ENCODE data around the gene HEXA. TPM values are rescaled to one million over a fixed set of nuclear protein-coding genes. Genes with fewer than 3 reads are reported as not detected.

HEXA gene
- total and polyA plus RNA-seq, 2 of the 8 experiments (the other 6 are each of a cell fraction or from before 2014, with no cell fraction given): 52.5 to 73.7 TPM

- H3K9me3 ChIP-seq (ENCODE audit: insufficient read depth in 2 of 2, low read depth in 1 of 2, low read length in 1 of 2): no peaks in the 10 kb centered on the region
- H3K79me1 ChIP-seq (ENCODE audit: low read depth, low read length): no peaks in the 10 kb centered on the region
- H3K4me3 ChIP-seq (ENCODE audit: extremely low read depth in 1 of 4, insufficient read depth in 2 of 4, low read depth in 3 of 4, low read length in 4 of 4): no peak overlapping the region
- no peak overlapping the region for H3K56ac ChIP-seq (replicated peaks; ENCODE audit: insufficient read length, low read depth, low read length)
- no peak overlapping the region for H3K9ac ChIP-seq (replicated peaks in 1 of 4; ENCODE audit: extremely low read depth in 1 of 4, low read depth in 3 of 4, low read length in 3 of 4)
- 91% methylated on average over 2 of the region's 2 CpGs; no CpG with 5 or more reads in 1 of the 2 experiments for WGBS, 2 experiments (ENCODE audit: extremely low coverage in 1 of 2, insufficient coverage in 1 of 2, insufficient read length in 1 of 2, insufficient replicate concordance in 2 of 2, low coverage in 1 of 2, low lambda C conversion rate in 2 of 2, missing lambda C conversion rate in 1 of 2)
- H3K23me2 ChIP-seq (ENCODE audit: low read depth, low read length): no peaks in the 10 kb centered on the region
- H3K18ac ChIP-seq (ENCODE audit: extremely low read depth, low read length): no peak overlapping the region
- no peak overlapping the region for H2BK15ac ChIP-seq (ENCODE audit: low read length)
- H2BK20ac ChIP-seq (ENCODE audit: low read length): no peak overlapping the region
- peaks cover 0 to 1% of the 10 kb centered on the region in 2 experiments for H4K20me1 ChIP-seq (replicated peaks in 1 of 2; ENCODE audit: control insufficient read depth in 1 of 2, insufficient read depth in 2 of 2, low read length in 2 of 2)
- H2AFZ ChIP-seq (ENCODE audit: low read length): no peak overlapping the region
- peaks cover 5 to 20% (median 14%) of the 10 kb centered on the region in 4 experiments for H3K27me3 ChIP-seq (replicated peaks in 1 of 4; ENCODE audit: control insufficient read depth in 3 of 4, extremely low read depth in 1 of 4, insufficient read depth in 3 of 4, low read length in 3 of 4)
- no peak overlapping the region for H4K8ac ChIP-seq (ENCODE audit: extremely low read depth, insufficient read depth, low read length)
- CTCF ChIA-PET (ENCODE audit: partially characterized antibody): interaction anchor here (0.6 to 4.6 kb wide), 16 partner anchors 9 to 959 kb away, joined by 3 to 30 read pairs (median 4); no protein-coding TSS in a partner anchor
- H3K4me2 ChIP-seq (ENCODE audit: insufficient read depth in 1 of 2, low read depth in 2 of 2, low read length in 2 of 2): no peak overlapping the region
- H2BK120ac ChIP-seq (replicated peaks; ENCODE audit: low read depth, low read length): no peak overlapping the region
- no peak overlapping the region for H3K27ac ChIP-seq (ENCODE audit: low read depth, low read length)
- no peak overlapping the region for H2AK5ac ChIP-seq (ENCODE audit: low read depth, low read length)
- no peak overlapping the region for H3K23ac ChIP-seq (ENCODE audit: insufficient read length)
- no peaks in the 10 kb centered on the region for H3K4me1 ChIP-seq (replicated peaks in 1 of 4; ENCODE audit: control insufficient read depth in 3 of 4, insufficient read depth in 4 of 4, low read length in 3 of 4)
- no peak overlapping the region for H2BK5ac ChIP-seq (ENCODE audit: low read depth, low read length)
- no peak overlapping the region for H4K5ac ChIP-seq (ENCODE audit: insufficient read length, low read depth, low read length)
- H2BK12ac ChIP-seq (ENCODE audit: low read depth, low read length): no peak overlapping the region
- H3K14ac ChIP-seq (ENCODE audit: insufficient read length): no peak overlapping the region
- H3K36me3 ChIP-seq (ENCODE audit: control insufficient read depth in 2 of 4, insufficient read depth in 4 of 4, low read length in 3 of 4): no peaks in the 10 kb centered on the region
- no peak overlapping the region for H3K4ac ChIP-seq (replicated peaks; ENCODE audit: insufficient read length, low read depth, low read length)
- no peaks in the 10 kb centered on the region for H3K79me2 ChIP-seq (ENCODE audit: control insufficient read depth in 1 of 2, insufficient read depth in 2 of 2, low read length in 2 of 2)
- no peak overlapping the region for H4K91ac ChIP-seq (replicated peaks; ENCODE audit: insufficient read length, low read length)
- DNase-seq (ENCODE audit: low read depth in 1 of 2, low spot score in 2 of 2): peak in 1 of 2 experiments; percentile 2
- FAIRE-seq: no peak
- POLR2A ChIA-PET (ENCODE audit: partially characterized antibody): no interaction called here
- TF ChIP-seq TEAD4 (IDR thresholded peaks at IDR 0.05; ENCODE audit: low read depth, low read length) (no peak), NANOG (IDR thresholded peaks at IDR 0.05; ENCODE audit: insufficient read depth, low read depth, low read length, poor library complexity, severe bottlenecking) (no peak), SP1 (IDR thresholded peaks at IDR 0.05; ENCODE audit: low read depth, low read length) (no peak), JUND (IDR thresholded peaks at IDR 0.05; ENCODE audit: low read length) (no peak), SP2 (IDR thresholded peaks at IDR 0.05; ENCODE audit: low read length) (no peak), ATF3 (IDR thresholded peaks at IDR 0.05; ENCODE audit: insufficient read depth, low read depth, low read length) (no peak), NRF1 (IDR thresholded peaks at IDR 0.05; ENCODE audit: low read depth, low read length) (no peak), YY1 (IDR thresholded peaks at IDR 0.05; ENCODE audit: low read depth, low read length) (no peak), RAD21 (IDR thresholded peaks at IDR 0.05 in 1 of 2, conservative IDR thresholded peaks at IDR 0.05 in 1 of 2; ENCODE audit: low read depth in 2 of 2, low read length in 2 of 2) (no peak), RNF2 (IDR thresholded peaks at IDR 0.05; ENCODE audit: borderline replicate concordance, low read depth, low read length, missing control alignments, poor library complexity, severe bottlenecking) (no peak), TAF1 (IDR thresholded peaks at IDR 0.05; ENCODE audit: low read depth, low read length) (no peak), CBX5 (IDR thresholded peaks at IDR 0.05; ENCODE audit: low read depth, low read length) (no peak)
- TF ChIP-seq, protein P1, sequence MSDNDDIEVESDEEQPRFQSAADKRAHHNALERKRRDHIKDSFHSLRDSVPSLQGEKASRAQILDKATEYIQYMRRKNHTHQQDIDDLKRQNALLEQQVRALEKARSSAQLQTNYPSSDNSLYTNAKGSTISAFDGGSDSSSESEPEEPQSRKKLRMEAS (IDR thresholded peaks at IDR 0.05): no peak
Measured at GRCh38 chr15:72313881-72314280, 61.9 kb downstream of the HEXA start.
